Natural killer cell (primary cell): ENCODE data around the gene CAPN10. TPM values are rescaled to one million over a fixed set of nuclear protein-coding genes. Genes with fewer than 3 reads are reported as not detected.

Experiments
- ATAC-seq, 3 donors: fragments of 150-1000 bp in 2 of 3; fragments of 200-7000 bp in 1 of 3; cut with Tn5 transposase; 1 replicate in 1 of 3; 2 replicates in 2 of 3; pipeline ENCODE4 v1.10.0; 2021; ENCODE audit warnings: mild to moderate bottlenecking in 2 of 3, moderate library complexity in 2 of 3
- DNase-seq, 2 donors: peaks; one replicate each; pipeline versions ENCODE4 v3.0.0 to v3.0.0-alpha.2; 2013 to 2021; ENCODE audit warnings: mixed read lengths in 1 of 2
- H3K27ac ChIP-seq: one replicate; pipeline ENCODE4 v1.5.1; 2013; ENCODE audit warnings: mild to moderate bottlenecking, low read length
- H3K27me3 ChIP-seq: one replicate; pipeline ENCODE4 v1.6.1; 2013; ENCODE audit warnings: low read length; ENCODE audit not compliant: control insufficient read depth, insufficient read depth
- H3K36me3 ChIP-seq: one replicate; pipeline ENCODE4 v1.6.1; 2013; ENCODE audit warnings: low read length; ENCODE audit not compliant: control insufficient read depth, insufficient read depth
- H3K4me1 ChIP-seq: one replicate; pipeline ENCODE4 v1.6.1; 2013; ENCODE audit warnings: low read length; ENCODE audit not compliant: control insufficient read depth, insufficient read depth
- H3K4me3 ChIP-seq: one replicate; pipeline ENCODE4 v1.5.1; 2013; ENCODE audit warnings: low read length
- H3K9me3 ChIP-seq: one replicate; pipeline ENCODE4 v1.6.1; 2013; ENCODE audit warnings: low read length; ENCODE audit not compliant: control insufficient read depth, insufficient read depth
- H3K27ac Mint-ChIP-seq, 2 donors: one replicate each; pipeline ENCODE4 v1.8.0; 2022; ENCODE audit warnings: mild to moderate bottlenecking in 2 of 2, mixed read lengths in 2 of 2, moderate library complexity in 1 of 2
- H3K27me3 Mint-ChIP-seq, 2 donors: one replicate each; pipeline ENCODE4 v1.8.0; 2022; ENCODE audit warnings: low read depth in 2 of 2, mixed read lengths in 2 of 2
- H3K36me3 Mint-ChIP-seq: one replicate; pipeline ENCODE4 v1.8.0; 2022; ENCODE audit warnings: mixed read lengths
- H3K4me1 Mint-ChIP-seq, 2 donors: one replicate each; pipeline ENCODE4 v1.8.0; 2022; ENCODE audit warnings: mixed read lengths in 2 of 2
- H3K4me3 Mint-ChIP-seq: one replicate; pipeline ENCODE4 v1.8.0; 2022; ENCODE audit warnings: mild to moderate bottlenecking, moderate library complexity, mixed read lengths
- H3K9me3 Mint-ChIP-seq, 2 donors: one replicate each; pipeline ENCODE4 v1.8.0; 2022; ENCODE audit warnings: mixed read lengths in 2 of 2
- CTCF ChIP-seq: fragments of 200-600 bp; IDR thresholded peaks from one replicate; pipeline ENCODE4 v1.8.0; 2022; ENCODE audit warnings: antibody characterized with exemption
- WGBS: methylation state at CpG from one replicate; pipeline ENCODE4 v1.1.7; 2013; ENCODE audit warnings: missing lambda C conversion rate; ENCODE audit not compliant: insufficient coverage; 5-methylcytosine and 5-hydroxymethylcytosine counted together
- intact Hi-C: fragments of 100-400 bp; cut with micrococcal nuclease; formaldehyde crosslinking; loops from one replicate; pipeline ENCODE4 v1.14.2; 2022
- total RNA-seq, 4 donors: library from RNA; stranded (reverse); fragments of 120-200 nt in 1 of 4; gene quantifications; one replicate each; pipeline versions ENCODE4 v1.2.3 to v1.2.4, GENCODE V29; 2013 to 2022

The CAPN10 gene
- total RNA-seq, 3 donors from 2014 or later (not counting 1 experiment from before 2014, with no cell fraction given), result 69.3 to 95.1 (median 91.0) TPM

GRCh38 chr2:240601061-240601830, 14.7 kb downstream of the CAPN10 start:
- Histone ChIP-seq H3K27ac (no peak overlapping the region), H3K4me3 (no peak overlapping the region), H3K4me1 (peaks cover 9% of the 10 kb centered on the region), H3K27me3 (no peaks in the 10 kb centered on the region), H3K9me3 (no peaks in the 10 kb centered on the region), H3K36me3 (peaks cover 23% of the 10 kb centered on the region)
- DNase-seq (no peak), ATAC-seq (no peak)
- WGBS, result 92% methylated on average over 20 of the region's 20 CpGs
- Mint-ChIP-seq H3K9me3 (no peaks in the 10 kb centered on the region), H3K4me1 (peaks cover 6 to 7% of the 10 kb centered on the region in 2 donors), H3K27ac (no peak overlapping the region), H3K4me3 (no peak overlapping the region), H3K36me3 (no peaks in the 10 kb centered on the region), H3K27me3 (no peaks in the 10 kb centered on the region)
- no peak for TF ChIP-seq CTCF
- intact Hi-C loops, result no loop called here

- Mint-ChIP-seq H3K27ac (no peak overlapping the region), H3K9me3 (no peaks in the 10 kb centered on the region), H3K4me3 (no peak overlapping the region), H3K36me3 (no peaks in the 10 kb centered on the region), H3K4me1 (peaks cover 6 to 7% of the 10 kb centered on the region in 2 donors), H3K27me3 (no peaks in the 10 kb centered on the region)
- WGBS, result 95% methylated on average over 11 of the region's 11 CpGs
- DNase-seq (no peak), ATAC-seq (no peak)
- no peak overlapping the region for H3K4me3 ChIP-seq
- H3K4me1 ChIP-seq, result peaks cover 9% of the 10 kb centered on the region
- TF ChIP-seq CTCF, result no peak
- peaks cover 18% of the 10 kb centered on the region for H3K36me3 ChIP-seq
- H3K9me3 ChIP-seq, result no peaks in the 10 kb centered on the region
- no peak overlapping the region for H3K27ac ChIP-seq
- no peaks in the 10 kb centered on the region for H3K27me3 ChIP-seq
- intact Hi-C loops, result no loop called here
Measured at GRCh38 chr2:240601831-240602160, 15.3 kb downstream of the CAPN10 start.

- no peak overlapping the region for H3K4me3 ChIP-seq
- no peaks in the 10 kb centered on the region for H3K9me3 ChIP-seq
- WGBS, result 93% methylated on average over 32 of the region's 32 CpGs
- TF ChIP-seq CTCF, result no peak
- H3K27me3 Mint-ChIP-seq, result no peaks in the 10 kb centered on the region
- H3K4me1 ChIP-seq, result peaks cover 9% of the 10 kb centered on the region
- peaks cover 6 to 7% of the 10 kb centered on the region in 2 donors for H3K4me1 Mint-ChIP-seq
- H3K36me3 ChIP-seq, result peaks cover 14% of the 10 kb centered on the region
- ATAC-seq (no peak), DNase-seq (no peak)
- H3K27me3 ChIP-seq, result no peaks in the 10 kb centered on the region
- H3K9me3 Mint-ChIP-seq, result no peaks in the 10 kb centered on the region
- H3K27ac Mint-ChIP-seq, result no peak overlapping the region
- intact Hi-C loops, result no loop called here
- no peaks in the 10 kb centered on the region for H3K36me3 Mint-ChIP-seq
- H3K27ac ChIP-seq, result no peak overlapping the region
- H3K4me3 Mint-ChIP-seq, result no peak overlapping the region
Measured at GRCh38 chr2:240602266-240603050, 15.9 kb downstream of the CAPN10 start.
